Esophagus squamous epithelium (tissue), 4 donors: ENCODE data around the gene SSTR3.

Experiments used
- POLR2A ChIP-seq, 4 donors: fragments of 450-650 bp; IDR thresholded peaks; one replicate each; pipeline ENCODE4 v1.6.1; 2017; ENCODE audit warnings: antibody characterized with exemption in 4 of 4, mild to moderate bottlenecking in 4 of 4, moderate library complexity in 3 of 4
- TF ChIP-seq, protein P1 (sequence below), 6 experiments: fragments of 450-650 bp in 4 of 6; fragments of 200-600 bp in 2 of 6; sonication (generic) in 2 of 6; IDR thresholded peaks; one replicate each; pipeline ENCODE4 v1.5.1; 2016 to 2019; ENCODE audit warnings: antibody characterized with exemption in 6 of 6, mild to moderate bottlenecking in 4 of 6, moderate library complexity in 4 of 6

DNA sequence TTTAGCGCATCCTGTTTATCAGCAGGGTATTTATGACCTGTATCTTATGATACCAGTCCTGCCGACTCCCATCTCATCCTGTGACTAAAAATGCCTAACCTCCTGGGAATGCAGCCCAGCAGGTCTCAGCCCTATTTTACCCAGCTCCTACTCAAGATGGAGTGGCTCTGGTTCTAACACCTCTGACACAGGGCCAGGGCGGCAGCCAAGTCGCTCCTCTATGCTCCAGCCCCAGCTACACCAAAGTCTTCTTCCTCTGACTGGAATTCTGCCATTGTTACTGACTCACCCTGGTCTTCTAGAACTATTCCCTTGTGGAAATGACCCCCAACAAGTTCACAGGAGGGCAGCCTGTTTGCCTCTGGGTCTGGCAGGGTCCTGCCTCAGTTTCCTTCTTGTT lies 16.4 kb downstream of the SSTR3 start:
- TF ChIP-seq, protein P1, sequence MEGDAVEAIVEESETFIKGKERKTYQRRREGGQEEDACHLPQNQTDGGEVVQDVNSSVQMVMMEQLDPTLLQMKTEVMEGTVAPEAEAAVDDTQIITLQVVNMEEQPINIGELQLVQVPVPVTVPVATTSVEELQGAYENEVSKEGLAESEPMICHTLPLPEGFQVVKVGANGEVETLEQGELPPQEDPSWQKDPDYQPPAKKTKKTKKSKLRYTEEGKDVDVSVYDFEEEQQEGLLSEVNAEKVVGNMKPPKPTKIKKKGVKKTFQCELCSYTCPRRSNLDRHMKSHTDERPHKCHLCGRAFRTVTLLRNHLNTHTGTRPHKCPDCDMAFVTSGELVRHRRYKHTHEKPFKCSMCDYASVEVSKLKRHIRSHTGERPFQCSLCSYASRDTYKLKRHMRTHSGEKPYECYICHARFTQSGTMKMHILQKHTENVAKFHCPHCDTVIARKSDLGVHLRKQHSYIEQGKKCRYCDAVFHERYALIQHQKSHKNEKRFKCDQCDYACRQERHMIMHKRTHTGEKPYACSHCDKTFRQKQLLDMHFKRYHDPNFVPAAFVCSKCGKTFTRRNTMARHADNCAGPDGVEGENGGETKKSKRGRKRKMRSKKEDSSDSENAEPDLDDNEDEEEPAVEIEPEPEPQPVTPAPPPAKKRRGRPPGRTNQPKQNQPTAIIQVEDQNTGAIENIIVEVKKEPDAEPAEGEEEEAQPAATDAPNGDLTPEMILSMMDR (IDR thresholded peaks at IDR 0.05): no peak
- no peak for TF ChIP-seq POLR2A (IDR thresholded peaks at IDR 0.05)
